ENCODE data around the gene KRT14. TPM values are rescaled to one million over a fixed set of nuclear protein-coding genes. Genes with fewer than 3 reads are reported as not detected.

Gene KRT14
- total RNA-seq, 1 experiment from 2014 or later, result not detected

Other genes with a start within 250 kb of the KRT14 start
- gene KRT33A, start 236.1 kb downstream of the KRT14 start, total RNA-seq (2014; rRNA removed; shearing (Covaris generic)), result not detected in 2 replicates
- gene KRT33B, start 217.1 kb downstream of the KRT14 start, total RNA-seq (2014; rRNA removed; shearing (Covaris generic)), result not detected in 2 replicates
- gene KRT34, start 204.6 kb downstream of the KRT14 start, total RNA-seq (2014; rRNA removed; shearing (Covaris generic)), result not detected in 2 replicates
- gene KRT31, start 189.3 kb downstream of the KRT14 start, total RNA-seq (2014; rRNA removed; shearing (Covaris generic)), result not detected in 2 replicates
- not detected in 2 replicates for gene KRT37, start 162.3 kb downstream of the KRT14 start, total RNA-seq (2014; rRNA removed; shearing (Covaris generic))
- not detected in 2 replicates for gene KRT38, start 145.9 kb downstream of the KRT14 start, total RNA-seq (2014; rRNA removed; shearing (Covaris generic))
- gene KRT32, start 119.5 kb downstream of the KRT14 start, total RNA-seq (2014; rRNA removed; shearing (Covaris generic)), result not detected in 2 replicates
- not detected in 2 replicates for gene KRT35, start 105.7 kb downstream of the KRT14 start, total RNA-seq (2014; rRNA removed; shearing (Covaris generic))
- not detected in 2 replicates for gene KRT36, start 97.0 kb downstream of the KRT14 start, total RNA-seq (2014; rRNA removed; shearing (Covaris generic))
- 35.5 and 45.8 TPM in 2 replicates for gene KRT13, start 81.3 kb downstream of the KRT14 start, total RNA-seq (2014; rRNA removed; shearing (Covaris generic))
- gene KRT15, start 68.0 kb downstream of the KRT14 start, total RNA-seq (2014; rRNA removed; shearing (Covaris generic)), result 14.1 and 15.9 TPM in 2 replicates
- 2,402 and 2,405 TPM in 2 replicates for gene KRT19, start 58.6 kb downstream of the KRT14 start, total RNA-seq (2014; rRNA removed; shearing (Covaris generic))
- gene KRT9, start 14.8 kb downstream of the KRT14 start, total RNA-seq (2014; rRNA removed; shearing (Covaris generic)), result not detected in 2 replicates
- 0.38 and 2.1 TPM in 2 replicates for gene KRT16, start 25.9 kb upstream of the KRT14 start, total RNA-seq (2014; rRNA removed; shearing (Covaris generic))
- 286 and 297 TPM in 2 replicates for gene KRT17, start 37.7 kb upstream of the KRT14 start, total RNA-seq (2014; rRNA removed; shearing (Covaris generic))
- 81.6 and 91.6 TPM in 2 replicates for gene EIF1, start 102.0 kb upstream of the KRT14 start, total RNA-seq (2014; rRNA removed; shearing (Covaris generic))
- not detected in 2 replicates for gene GAST, start 125.4 kb upstream of the KRT14 start, total RNA-seq (2014; rRNA removed; shearing (Covaris generic))
- not detected in 2 replicates for gene HAP1, start 147.7 kb upstream of the KRT14 start, total RNA-seq (2014; rRNA removed; shearing (Covaris generic))
- 477 and 498 TPM in 2 replicates for gene JUP, start 199.8 kb upstream of the KRT14 start, total RNA-seq (2014; rRNA removed; shearing (Covaris generic))
- gene P3H4, start 225.1 kb upstream of the KRT14 start, total RNA-seq (2014; rRNA removed; shearing (Covaris generic)), result 45.2 and 54.7 TPM in 2 replicates
- 52.4 and 68.0 TPM in 2 replicates for gene FKBP10, start 226.1 kb upstream of the KRT14 start, total RNA-seq (2014; rRNA removed; shearing (Covaris generic))
- 35.8 and 39.0 TPM in 2 replicates for gene NT5C3B, start 249.3 kb upstream of the KRT14 start, total RNA-seq (2014; rRNA removed; shearing (Covaris generic))